Measurements from ENCODE around the gene DCAF5. TPM values are rescaled to one million over a fixed set of nuclear protein-coding genes. Genes with fewer than 3 reads are reported as not detected.
A peak's percentile ranks its signal among the peaks of the same experiment; 100 is the strongest.

Gene DCAF5
- total RNA-seq, 1 donor from 2014 or later: 48.6 TPM

GRCh38 chr14:69044296-69044695 lies 108.6 kb downstream of the DCAF5 start:
- TF ChIP-seq POLR2A (IDR thresholded peaks at IDR 0.05) (no peak), POLR2AphosphoS5 (IDR thresholded peaks at IDR 0.05; ENCODE audit: insufficient read depth in 1 of 2, low read depth in 1 of 2) (no peak)
- TF ChIP-seq, protein P1, sequence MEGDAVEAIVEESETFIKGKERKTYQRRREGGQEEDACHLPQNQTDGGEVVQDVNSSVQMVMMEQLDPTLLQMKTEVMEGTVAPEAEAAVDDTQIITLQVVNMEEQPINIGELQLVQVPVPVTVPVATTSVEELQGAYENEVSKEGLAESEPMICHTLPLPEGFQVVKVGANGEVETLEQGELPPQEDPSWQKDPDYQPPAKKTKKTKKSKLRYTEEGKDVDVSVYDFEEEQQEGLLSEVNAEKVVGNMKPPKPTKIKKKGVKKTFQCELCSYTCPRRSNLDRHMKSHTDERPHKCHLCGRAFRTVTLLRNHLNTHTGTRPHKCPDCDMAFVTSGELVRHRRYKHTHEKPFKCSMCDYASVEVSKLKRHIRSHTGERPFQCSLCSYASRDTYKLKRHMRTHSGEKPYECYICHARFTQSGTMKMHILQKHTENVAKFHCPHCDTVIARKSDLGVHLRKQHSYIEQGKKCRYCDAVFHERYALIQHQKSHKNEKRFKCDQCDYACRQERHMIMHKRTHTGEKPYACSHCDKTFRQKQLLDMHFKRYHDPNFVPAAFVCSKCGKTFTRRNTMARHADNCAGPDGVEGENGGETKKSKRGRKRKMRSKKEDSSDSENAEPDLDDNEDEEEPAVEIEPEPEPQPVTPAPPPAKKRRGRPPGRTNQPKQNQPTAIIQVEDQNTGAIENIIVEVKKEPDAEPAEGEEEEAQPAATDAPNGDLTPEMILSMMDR (IDR thresholded peaks at IDR 0.05): no peak
- peak overlapping the region; percentile 90 for H3K27ac ChIP-seq

DNA sequence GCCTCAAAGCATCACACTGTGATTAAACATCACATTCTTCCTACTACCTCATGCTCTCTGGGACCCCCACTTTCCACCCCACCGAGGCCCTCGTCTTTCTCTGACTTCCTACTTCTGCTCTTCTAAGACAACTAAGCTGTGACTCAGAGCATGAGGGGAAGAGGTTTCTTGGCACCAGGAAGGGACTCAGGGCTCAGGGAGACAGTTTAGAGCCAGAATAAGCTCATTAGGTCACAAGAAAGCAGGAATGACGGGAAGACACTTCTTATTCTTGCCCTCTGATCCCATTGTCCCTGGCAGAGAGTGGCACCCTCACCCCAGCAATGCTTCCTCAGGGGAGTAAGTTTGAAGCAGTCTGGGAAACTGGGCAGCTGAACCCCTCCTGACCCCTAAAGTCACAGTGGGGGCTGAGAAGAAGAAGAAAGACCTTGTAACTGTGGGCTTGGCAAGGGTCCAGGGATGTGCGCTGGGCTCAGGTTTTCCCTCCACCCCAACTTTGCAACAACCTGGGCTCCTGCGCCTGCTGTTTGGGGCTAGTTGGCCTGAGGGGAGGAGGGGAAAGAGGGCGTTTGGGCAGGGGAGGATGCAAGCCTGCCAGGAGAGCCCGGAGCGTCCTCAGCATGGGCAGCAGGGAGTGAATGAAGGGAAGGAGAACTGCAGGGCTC lies 109.2 kb downstream of the DCAF5 start:
- Histone ChIP-seq H3K9me3 (no peaks in the 10 kb centered on the region), H3K27me3 (no peaks in the 10 kb centered on the region), H3K4me1 (peaks cover 69% of the 10 kb centered on the region), H3K27ac (peak overlapping the region; percentile 90), H3K36me3 (no peaks in the 10 kb centered on the region), H3K4me3 (no peak overlapping the region)
- intact Hi-C loops (cut with DNase I): no loop called here
- TF ChIP-seq POLR2AphosphoS5 (IDR thresholded peaks at IDR 0.05; ENCODE audit: insufficient read depth in 1 of 2, low read depth in 1 of 2): peak in 1 of 2 donors; percentile 52
- TF ChIP-seq, protein P1 (IDR thresholded peaks at IDR 0.05): no peak
- no peak for DNase-seq (ENCODE audit: extremely low spot score in 2 of 2)

More at GRCh38 chr14:69044296-69044695, 108.6 kb downstream of the DCAF5 start:
- DNase-seq (ENCODE audit: extremely low spot score in 2 of 2): no peak
- Histone ChIP-seq H3K4me3 (no peak overlapping the region), H3K36me3 (no peaks in the 10 kb centered on the region), H3K4me1 (peaks cover 69% of the 10 kb centered on the region), H3K9me3 (no peaks in the 10 kb centered on the region), H3K27me3 (no peaks in the 10 kb centered on the region)
- intact Hi-C loops (cut with DNase I): no loop called here

GRCh38 chr14:69042787-69043444 lies 110.0 kb downstream of the DCAF5 start:
- intact Hi-C loops (cut with DNase I): no loop called here
- Histone ChIP-seq H3K27ac (peak overlapping the region; percentile 90), H3K4me1 (peaks cover 69% of the 10 kb centered on the region), H3K27me3 (no peaks in the 10 kb centered on the region), H3K9me3 (no peaks in the 10 kb centered on the region), H3K36me3 (no peaks in the 10 kb centered on the region), H3K4me3 (no peak overlapping the region)
- no peak for DNase-seq (ENCODE audit: extremely low spot score in 2 of 2)
- TF ChIP-seq POLR2AphosphoS5 (IDR thresholded peaks at IDR 0.05; ENCODE audit: insufficient read depth in 1 of 2, low read depth in 1 of 2): peak; percentile 31 to 76
- TF ChIP-seq, protein P1 (IDR thresholded peaks at IDR 0.05): no peak

DNA sequence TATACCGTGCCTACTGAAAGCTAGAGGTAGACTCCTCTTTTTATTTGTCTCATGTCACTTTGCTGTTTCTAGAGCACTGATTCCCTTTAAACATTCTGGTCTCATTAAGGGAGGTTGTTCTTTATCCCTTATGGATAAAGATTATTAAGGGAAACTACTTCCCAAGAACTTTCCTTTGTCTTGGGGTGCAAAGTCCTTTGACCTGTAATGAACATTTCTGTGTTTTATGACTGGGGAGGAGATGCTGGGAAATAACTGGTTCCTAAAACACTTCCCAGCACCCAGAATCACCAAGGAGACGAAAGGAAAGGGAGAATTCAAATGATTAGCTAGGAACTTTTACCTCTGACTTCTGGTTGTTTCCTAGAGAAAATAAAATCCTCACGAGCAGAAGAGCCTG lies 110.6 kb downstream of the DCAF5 start:
- Histone ChIP-seq H3K4me3 (no peak overlapping the region), H3K36me3 (no peaks in the 10 kb centered on the region), H3K9me3 (no peaks in the 10 kb centered on the region), H3K27me3 (no peaks in the 10 kb centered on the region), H3K4me1 (peaks cover 73% of the 10 kb centered on the region), H3K27ac (peak overlapping the region; percentile 90)
- no peak for DNase-seq (ENCODE audit: extremely low spot score in 2 of 2)
- intact Hi-C loops (cut with DNase I): no loop called here
- TF ChIP-seq, protein P1 (IDR thresholded peaks at IDR 0.05): no peak
- TF ChIP-seq POLR2A (IDR thresholded peaks at IDR 0.05) (no peak), POLR2AphosphoS5 (IDR thresholded peaks at IDR 0.05; ENCODE audit: insufficient read depth in 1 of 2, low read depth in 1 of 2) (no peak)

DNA sequence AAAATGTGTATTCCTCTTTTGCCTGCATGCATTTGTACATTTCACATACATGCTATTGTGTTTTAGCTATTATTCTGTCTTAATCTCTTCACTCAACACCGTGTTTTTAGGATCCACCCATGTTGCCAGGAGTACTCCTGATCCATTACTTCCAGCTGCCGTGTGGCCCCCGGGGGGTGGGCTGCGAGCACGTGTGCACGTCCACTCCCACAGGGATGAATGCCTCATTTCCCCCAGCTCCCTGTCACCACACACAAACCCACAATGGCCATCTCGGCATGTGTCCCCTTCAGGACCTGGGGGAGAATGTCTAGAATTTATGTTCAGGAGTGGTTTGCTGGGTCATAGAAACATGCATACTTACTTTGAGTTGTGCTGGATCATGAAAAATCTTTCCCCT lies 111.1 kb downstream of the DCAF5 start:
- no peaks in the 10 kb centered on the region for H3K27me3 ChIP-seq
- TF ChIP-seq POLR2AphosphoS5 (IDR thresholded peaks at IDR 0.05; ENCODE audit: insufficient read depth in 1 of 2, low read depth in 1 of 2) (no peak), POLR2A (IDR thresholded peaks at IDR 0.05) (no peak)
- TF ChIP-seq, protein P1 (IDR thresholded peaks at IDR 0.05): no peak
- peaks cover 70% of the 10 kb centered on the region for H3K4me1 ChIP-seq
- no peaks in the 10 kb centered on the region for H3K36me3 ChIP-seq
- no peak overlapping the region for H3K4me3 ChIP-seq
- intact Hi-C loops (cut with DNase I): no loop called here
- no peak for DNase-seq (ENCODE audit: extremely low spot score in 2 of 2)
- no peaks in the 10 kb centered on the region for H3K9me3 ChIP-seq
- peak overlapping the region; percentile 90 for H3K27ac ChIP-seq

Data from vagina (tissue), 2 donors.